Liver (tissue), 3 donors: ENCODE results near the gene TSPAN13.

Experiments used
- CTCF ChIP-seq: fragments of 150-350 bp; IDR thresholded peaks from 2 replicates; pipeline ENCODE4 v1.5.1; 2017; ENCODE audit warnings: improper control_type of control experiment, low read depth, low read length; ENCODE audit not compliant: missing input control
- GABPA ChIP-seq, 2 donors: IDR thresholded peaks in 1 of 2; conservative IDR thresholded peaks in 1 of 2; 2 replicates each; pipeline ENCODE4 v1.6.1; 2016; ENCODE audit warnings: antibody characterized with exemption in 2 of 2, mild to moderate bottlenecking in 1 of 2, moderate library complexity in 1 of 2
- RXRA ChIP-seq, 2 donors: IDR thresholded peaks; 2 replicates each; pipeline ENCODE4 v1.6.1; 2017 to 2018; ENCODE audit warnings: antibody characterized with exemption in 2 of 2, mild to moderate bottlenecking in 1 of 2
- SP1 ChIP-seq: IDR thresholded peaks from 2 replicates; pipeline ENCODE4 v1.6.1; 2018; ENCODE audit warnings: antibody characterized with exemption, mild to moderate bottlenecking
- TAF1 ChIP-seq: conservative IDR thresholded peaks from 2 replicates; pipeline ENCODE4 v1.6.1; 2016; ENCODE audit warnings: antibody characterized with exemption, mild to moderate bottlenecking
- YY1 ChIP-seq: IDR thresholded peaks from 2 replicates; pipeline ENCODE4 v1.6.1; 2016; ENCODE audit warnings: antibody characterized with exemption, mild to moderate bottlenecking
- ZBTB33 ChIP-seq: IDR thresholded peaks from 2 replicates; pipeline ENCODE4 v1.6.1; 2016; ENCODE audit warnings: antibody characterized with exemption
- TF ChIP-seq, protein P1 (sequence below): IDR thresholded peaks from 2 replicates; pipeline ENCODE4 v1.6.1; 2016; ENCODE audit warnings: antibody characterized with exemption
- TF ChIP-seq, protein P2 (sequence below): IDR thresholded peaks from 2 replicates; pipeline ENCODE4 v1.6.1; 2016; ENCODE audit warnings: antibody characterized with exemption, mild to moderate bottlenecking
- donor health status: healthy.
- donor health status: healthy.

DNA sequence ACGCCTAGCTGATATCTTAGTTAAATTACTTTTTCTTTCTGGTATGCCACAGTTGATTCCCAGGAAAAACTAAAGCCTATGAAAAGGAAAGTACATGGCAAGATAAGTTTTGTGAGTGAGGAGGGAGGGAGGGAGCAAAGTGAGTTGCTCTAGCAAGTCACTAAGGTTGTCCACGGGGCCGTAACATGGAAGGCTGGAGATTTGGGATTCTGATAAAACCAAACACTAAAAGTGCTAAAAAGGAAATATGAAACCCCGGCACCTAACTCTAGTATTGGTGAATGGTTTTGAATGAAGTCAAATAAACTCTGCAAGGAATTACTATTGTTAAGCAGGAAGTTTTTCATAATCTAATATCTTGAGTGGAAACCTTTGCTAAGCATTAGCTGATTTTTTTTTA, 49.6 kb downstream of the TSPAN13 start:
- TF ChIP-seq TAF1: no peak
- TF ChIP-seq CTCF: no peak
- TF ChIP-seq, protein P1, sequence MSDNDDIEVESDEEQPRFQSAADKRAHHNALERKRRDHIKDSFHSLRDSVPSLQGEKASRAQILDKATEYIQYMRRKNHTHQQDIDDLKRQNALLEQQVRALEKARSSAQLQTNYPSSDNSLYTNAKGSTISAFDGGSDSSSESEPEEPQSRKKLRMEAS: no peak
- no peak for TF ChIP-seq GABPA (IDR thresholded peaks at IDR 0.05 in 1 of 2, conservative IDR thresholded peaks at IDR 0.05 in 1 of 2)
- TF ChIP-seq RXRA (IDR thresholded peaks at IDR 0.05): no peak
- TF ChIP-seq, protein P2, sequence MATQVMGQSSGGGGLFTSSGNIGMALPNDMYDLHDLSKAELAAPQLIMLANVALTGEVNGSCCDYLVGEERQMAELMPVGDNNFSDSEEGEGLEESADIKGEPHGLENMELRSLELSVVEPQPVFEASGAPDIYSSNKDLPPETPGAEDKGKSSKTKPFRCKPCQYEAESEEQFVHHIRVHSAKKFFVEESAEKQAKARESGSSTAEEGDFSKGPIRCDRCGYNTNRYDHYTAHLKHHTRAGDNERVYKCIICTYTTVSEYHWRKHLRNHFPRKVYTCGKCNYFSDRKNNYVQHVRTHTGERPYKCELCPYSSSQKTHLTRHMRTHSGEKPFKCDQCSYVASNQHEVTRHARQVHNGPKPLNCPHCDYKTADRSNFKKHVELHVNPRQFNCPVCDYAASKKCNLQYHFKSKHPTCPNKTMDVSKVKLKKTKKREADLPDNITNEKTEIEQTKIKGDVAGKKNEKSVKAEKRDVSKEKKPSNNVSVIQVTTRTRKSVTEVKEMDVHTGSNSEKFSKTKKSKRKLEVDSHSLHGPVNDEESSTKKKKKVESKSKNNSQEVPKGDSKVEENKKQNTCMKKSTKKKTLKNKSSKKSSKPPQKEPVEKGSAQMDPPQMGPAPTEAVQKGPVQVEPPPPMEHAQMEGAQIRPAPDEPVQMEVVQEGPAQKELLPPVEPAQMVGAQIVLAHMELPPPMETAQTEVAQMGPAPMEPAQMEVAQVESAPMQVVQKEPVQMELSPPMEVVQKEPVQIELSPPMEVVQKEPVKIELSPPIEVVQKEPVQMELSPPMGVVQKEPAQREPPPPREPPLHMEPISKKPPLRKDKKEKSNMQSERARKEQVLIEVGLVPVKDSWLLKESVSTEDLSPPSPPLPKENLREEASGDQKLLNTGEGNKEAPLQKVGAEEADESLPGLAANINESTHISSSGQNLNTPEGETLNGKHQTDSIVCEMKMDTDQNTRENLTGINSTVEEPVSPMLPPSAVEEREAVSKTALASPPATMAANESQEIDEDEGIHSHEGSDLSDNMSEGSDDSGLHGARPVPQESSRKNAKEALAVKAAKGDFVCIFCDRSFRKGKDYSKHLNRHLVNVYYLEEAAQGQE: no peak
- TF ChIP-seq ZBTB33: no peak
- TF ChIP-seq SP1: no peak
- no peak for TF ChIP-seq YY1
